GOT3 (cell line): ENCODE measurements around the gene NFATC2IP.
"Not testable (repeated sequence)": the region's sequence is repeated elsewhere in the genome, so short reads cannot be mapped to it uniquely, and the experiment has no call there.

ENCODE experiments used
- DNase-seq: peaks from one replicate; lab custom pipeline; 2025; ENCODE audit warnings: mixed read lengths; lab: John Stamatoyannopoulos, UW

NFATC2IP gene

GRCh38 chr16:28926284-28926683, 24.5 kb upstream of the NFATC2IP start:
- DNase-seq: not testable (repeated sequence)

GRCh38 chr16:28927815-28928214, 22.9 kb upstream of the NFATC2IP start:
- DNase-seq: no peak

- DNase-seq: no peak
These were observed 20.5 kb upstream of the NFATC2IP start for GRCh38 chr16:28930203-28930602.

- DNase-seq: no peak
These were observed 20.1 kb upstream of the NFATC2IP start for GRCh38 chr16:28930652-28931051.

GRCh38 chr16:28931801-28932225, 18.9 kb upstream of the NFATC2IP start, which contains the start of gene CD19:
TSS of gene CD19 (plus strand) at chr16:28931971. CDS start at chr16:28932001, 30 bp downstream.
- DNase-seq: no peak

- no peak for DNase-seq
These were observed 18.2 kb upstream of the NFATC2IP start for GRCh38 chr16:28932339-28933141.

- DNase-seq: no peak
These were observed 17.6 kb upstream of the NFATC2IP start for GRCh38 chr16:28933171-28933570.

GRCh38 chr16:28935346-28935745, 15.4 kb upstream of the NFATC2IP start:
- DNase-seq: no peak

GRCh38 chr16:28935924-28936783, 14.6 kb upstream of the NFATC2IP start:
- no peak for DNase-seq

- DNase-seq: no peak
These were observed 14.0 kb upstream of the NFATC2IP start for GRCh38 chr16:28936784-28937155.

GRCh38 chr16:28937222-28937876, 13.4 kb upstream of the NFATC2IP start:
- DNase-seq: no peak

- DNase-seq: no peak
These were observed 12.0 kb upstream of the NFATC2IP start for GRCh38 chr16:28938721-28939120.

- DNase-seq: not testable (repeated sequence)
These were observed 10.9 kb upstream of the NFATC2IP start for GRCh38 chr16:28939825-28940224.

- DNase-seq: no peak
These were observed 7.5 kb upstream of the NFATC2IP start for GRCh38 chr16:28943281-28943680.

GRCh38 chr16:28946681-28947080, 4.1 kb upstream of the NFATC2IP start:
- DNase-seq: no peak

- DNase-seq: no peak
These were observed 740 bp downstream of the NFATC2IP start for GRCh38 chr16:28951410-28951943.

- DNase-seq: no peak
These were observed 7.5 kb downstream of the NFATC2IP start for GRCh38 chr16:28958216-28958615.

- no peak for DNase-seq
These were observed 8.1 kb downstream of the NFATC2IP start for GRCh38 chr16:28958836-28959235.

- DNase-seq: no peak
These were observed 13.3 kb downstream of the NFATC2IP start for GRCh38 chr16:28964072-28964471.

- DNase-seq: no peak
These were observed 13.8 kb downstream of the NFATC2IP start for GRCh38 chr16:28964496-28964895.

- no peak for DNase-seq
These were observed 16.4 kb downstream of the NFATC2IP start for GRCh38 chr16:28967156-28967555.

- DNase-seq: not testable (repeated sequence)
These were observed 19.0 kb downstream of the NFATC2IP start for GRCh38 chr16:28969696-28970095.
